Hepatocyte (in vitro differentiated cells): ENCODE measurements around the gene DENND6B. TPM values are rescaled to one million over a fixed set of nuclear protein-coding genes. Genes with fewer than 3 reads are reported as not detected.

Source experiments
- DNase-seq: peaks from one replicate; pipeline ENCODE4 v3.0.0-alpha.2; 2016; ENCODE audit warnings: low spot score
- H2AFZ ChIP-seq: fragments of 200-600 bp; sonication (generic); 2 replicates; pipeline ENCODE4 v1.6.0; 2016; ENCODE audit warnings: antibody characterized with exemption, mild to moderate bottlenecking
- H3K27ac ChIP-seq: fragments of 200-600 bp; sonication (generic); 2 replicates; pipeline ENCODE4 v1.5.1; 2016; ENCODE audit warnings: mild to moderate bottlenecking
- H3K27me3 ChIP-seq: fragments of 200-600 bp; sonication (generic); 2 replicates; pipeline ENCODE4 v1.6.1; 2016
- H3K36me3 ChIP-seq: fragments of 200-600 bp; sonication (generic); replicated peaks from 2 replicates; pipeline ENCODE4 v1.5.1; 2016; ENCODE audit warnings: low read depth; ENCODE audit not compliant: insufficient read depth
- H3K4me1 ChIP-seq: fragments of 200-600 bp; sonication (generic); 2 replicates; pipeline ENCODE4 v1.5.1; 2016; ENCODE audit warnings: mild to moderate bottlenecking, moderate library complexity; ENCODE audit not compliant: insufficient read depth
- H3K4me2 ChIP-seq: fragments of 200-600 bp; sonication (generic); 2 replicates; pipeline ENCODE4 v1.6.0; 2016
- H3K4me3 ChIP-seq: fragments of 200-600 bp; sonication (generic); 2 replicates; pipeline ENCODE4 v1.5.1; 2016; ENCODE audit warnings: mild to moderate bottlenecking
- H3K79me2 ChIP-seq: fragments of 200-600 bp; sonication (generic); 2 replicates; pipeline ENCODE4 v1.6.0; 2017; ENCODE audit warnings: mild to moderate bottlenecking
- H3K9me2 ChIP-seq: fragments of 200-600 bp; sonication (generic); replicated peaks from 2 replicates; pipeline ENCODE4 v1.6.0; 2017; ENCODE audit warnings: mild to moderate bottlenecking; ENCODE audit not compliant: insufficient read depth
- H3K9me3 ChIP-seq: fragments of 200-600 bp; sonication (generic); 2 replicates; pipeline ENCODE4 v1.5.1; 2016; ENCODE audit warnings: low read depth, mild to moderate bottlenecking
- H4K20me1 ChIP-seq: fragments of 200-600 bp; sonication (generic); 2 replicates; pipeline ENCODE4 v1.6.0; 2016; ENCODE audit warnings: mild to moderate bottlenecking; ENCODE audit not compliant: insufficient read depth, poor library complexity, severe bottlenecking
- CTCF ChIP-seq: fragments of 200-600 bp; sonication (generic); IDR thresholded peaks from 2 replicates; pipeline ENCODE4 v1.5.1; 2016; ENCODE audit warnings: antibody characterized with exemption, mild to moderate bottlenecking; ENCODE audit not compliant: poor library complexity
- EZH2 ChIP-seq: fragments of 200-600 bp; sonication (generic); IDR thresholded peaks from 2 replicates; pipeline ENCODE4 v1.6.1; 2016; ENCODE audit warnings: antibody characterized with exemption, mild to moderate bottlenecking, borderline replicate concordance
- EZH2phosphoT487 ChIP-seq: fragments of 200-600 bp; sonication (generic); IDR thresholded peaks from one replicate; pipeline ENCODE4 v1.6.1; 2018; ENCODE audit warnings: antibody characterized with exemption, mild to moderate bottlenecking, low read depth, moderate library complexity; ENCODE audit not compliant: unreplicated experiment, severe bottlenecking
- WGBS: methylation state at CpG from one replicate; pipeline ENCODE4 v1.1.6; 2016; ENCODE audit warnings: low lambda C conversion rate; ENCODE audit errors: missing lambda C conversion rate; 5-methylcytosine and 5-hydroxymethylcytosine counted together
- polyA plus RNA-seq: library from polyadenylated mRNA; unstranded; fragments of >200 nt; fragmentation: Nextera tagmentation; extraction: Ambion mirVana; gene quantifications from 2 replicates; pipeline ENCODE4 v1.2.1, GENCODE V29; 2016
- total RNA-seq: library from RNA; depleted of rRNA; stranded (reverse); fragments of >200 nt; gene quantifications from 2 replicates; pipeline ENCODE4 v1.2.3, GENCODE V29; 2014

DENND6B gene
- total and polyA plus RNA-seq, 2 experiments from 2014 or later, result 3.3 to 8.7 TPM

- no peak overlapping the region for H2AFZ ChIP-seq
- no peaks in the 10 kb centered on the region for H3K27me3 ChIP-seq
- no peaks in the 10 kb centered on the region for H3K9me2 ChIP-seq
- no peak overlapping the region for H3K4me2 ChIP-seq
- H3K36me3 ChIP-seq, result no peaks in the 10 kb centered on the region
- H3K27ac ChIP-seq, result no peak overlapping the region
- H3K4me3 ChIP-seq, result no peak overlapping the region
- no peaks in the 10 kb centered on the region for H3K9me3 ChIP-seq
- TF ChIP-seq EZH2, result no peak
- TF ChIP-seq EZH2phosphoT487, result no peak
- no peak for TF ChIP-seq CTCF
- H3K79me2 ChIP-seq, result peaks cover 3% of the 10 kb centered on the region
- H4K20me1 ChIP-seq, result no peaks in the 10 kb centered on the region
- WGBS, result 92% methylated on average over 19 of the region's 23 CpGs
- H3K4me1 ChIP-seq, result peaks cover 14% of the 10 kb centered on the region
- DNase-seq, result no peak
These were observed 15.0 kb downstream of the DENND6B start for GRCh38 chr22:50311606-50312351.

- no peaks in the 10 kb centered on the region for H3K36me3 ChIP-seq
- H3K4me2 ChIP-seq, result no peak overlapping the region
- H3K4me1 ChIP-seq, result peaks cover 14% of the 10 kb centered on the region
- peaks cover 11% of the 10 kb centered on the region for H3K79me2 ChIP-seq
- H3K4me3 ChIP-seq, result no peak overlapping the region
- DNase-seq, result no peak
- H4K20me1 ChIP-seq, result no peaks in the 10 kb centered on the region
- H3K27me3 ChIP-seq, result no peaks in the 10 kb centered on the region
- H3K27ac ChIP-seq, result no peak overlapping the region
- WGBS, result 92% methylated on average over 14 of the region's 16 CpGs
- no peak overlapping the region for H2AFZ ChIP-seq
- H3K9me2 ChIP-seq, result no peaks in the 10 kb centered on the region
- no peak for TF ChIP-seq EZH2phosphoT487
- TF ChIP-seq CTCF, result no peak
- TF ChIP-seq EZH2, result no peak
- H3K9me3 ChIP-seq, result no peaks in the 10 kb centered on the region
These were observed 15.8 kb downstream of the DENND6B start for GRCh38 chr22:50310949-50311444.

- no peak for TF ChIP-seq CTCF
- no peak for TF ChIP-seq EZH2phosphoT487
- no peak for TF ChIP-seq EZH2
- H3K4me1 ChIP-seq, result peaks cover 19% of the 10 kb centered on the region
These were observed 16.6 kb downstream of the DENND6B start for GRCh38 chr22:50310031-50310722.

More at GRCh38 chr22:50310031-50310722, 16.6 kb downstream of the DENND6B start:
- no peaks in the 10 kb centered on the region for H3K9me3 ChIP-seq
- H4K20me1 ChIP-seq, result no peaks in the 10 kb centered on the region
- H3K27me3 ChIP-seq, result no peaks in the 10 kb centered on the region
- H3K4me3 ChIP-seq, result no peak overlapping the region
- no peak overlapping the region for H3K4me2 ChIP-seq
- no peak for DNase-seq
- no peaks in the 10 kb centered on the region for H3K36me3 ChIP-seq
- no peak overlapping the region for H3K27ac ChIP-seq
- H2AFZ ChIP-seq, result no peak overlapping the region
- WGBS, result 89% methylated on average over 20 of the region's 21 CpGs
- H3K9me2 ChIP-seq, result no peaks in the 10 kb centered on the region
- H3K79me2 ChIP-seq, result peaks cover 18% of the 10 kb centered on the region
